Measurements from ENCODE around the gene TUBB3. TPM values are rescaled to one million over a fixed set of nuclear protein-coding genes. Genes with fewer than 3 reads are reported as not detected.
A peak's percentile ranks its signal among the peaks of the same experiment; 100 is the strongest.

Gene TUBB3
- total RNA-seq, 1 experiment from 2014 or later = 173 TPM

- Histone ChIP-seq H3K9me2 (ENCODE audit: insufficient read depth) (no peaks in the 10 kb centered on the region), H3K27ac (ENCODE audit: low read depth, low read length) (peak overlapping the region; percentile 22; the same call in 1 of the 2 replicates), H3K4me2 (ENCODE audit: low read length) (no peak overlapping the region), H3K27me3 (ENCODE audit: insufficient read depth, low read length) (no peaks in the 10 kb centered on the region), H3K9me3 (ENCODE audit: control insufficient read depth in 1 of 2, insufficient read depth in 1 of 2, low read depth in 1 of 2, low read length in 2 of 2) (peaks cover 0 to 5% of the 10 kb centered on the region in 2 experiments; a peak in 1 of 4 replicates), H2AFZ (ENCODE audit: low read depth, low read length, poor library complexity, severe bottlenecking) (no peak overlapping the region), H3K4me1 (ENCODE audit: control insufficient read depth in 1 of 2, insufficient read depth in 2 of 2, low read length in 2 of 2) (peaks cover 0 to 7% of the 10 kb centered on the region in 2 experiments; a peak in 1 of 4 replicates), H4K20me1 (ENCODE audit: insufficient read depth) (no peaks in the 10 kb centered on the region), H3K9ac (ENCODE audit: low read length) (no peak overlapping the region), H3K36me3 (ENCODE audit: control insufficient read depth in 1 of 2, insufficient read depth in 2 of 2, low read length in 2 of 2) (peaks cover 54 to 62% of the 10 kb centered on the region in 2 experiments), H3K4me3 (replicated peaks in 1 of 2; ENCODE audit: low read depth in 1 of 2, low read length in 2 of 2) (no peak overlapping the region), H3K79me2 (ENCODE audit: insufficient read depth, low read length) (peaks cover 48% of the 10 kb centered on the region)
- CTCF ChIA-PET = no interaction called here
- ATAC-seq = no peak
- POLR2A ChIA-PET = interaction anchor here (1.0 to 2.0 kb wide), 2 partner anchors 8 to 10 kb away, joined by 3 to 9 read pairs; partner anchors contain the start of gene TUBB3
- RAD21 ChIA-PET (ENCODE audit: low non-redundant PET in 1 of 2, low total read pairs in 2 of 2, uncharacterized antibody in 2 of 2, unreplicated experiment in 2 of 2) = no interaction called here
- no peak for DNase-seq (ENCODE audit: low read depth, low spot score)
- BruUV-seq (replicated peaks) = no TSS peak
- intact Hi-C loops (cut with micrococcal nuclease) = no loop called here
- TF ChIP-seq ZNF274 (IDR thresholded peaks at IDR 0.05; ENCODE audit: low read depth, low read length) = no peak
- TF ChIP-seq POLR2AphosphoS5 (IDR thresholded peaks at IDR 0.05; ENCODE audit: low read depth, low read length) = no peak
- TF ChIP-seq ZBTB33 (IDR thresholded peaks at IDR 0.05; ENCODE audit: extremely low read depth, insufficient replicate concordance, low read length) = no peak
- TF ChIP-seq SIN3A (IDR thresholded peaks at IDR 0.05; ENCODE audit: low read depth) = no peak
- no peak for TF ChIP-seq ZFX (IDR thresholded peaks at IDR 0.05)
- no peak for TF ChIP-seq CEBPB (IDR thresholded peaks at IDR 0.05; ENCODE audit: low read depth)
- TF ChIP-seq SP1 (IDR thresholded peaks at IDR 0.05; ENCODE audit: low read depth) = no peak
These were observed 8.3 kb downstream of the TUBB3 start for GRCh38 chr16:89931305-89931896.

All from HCT116 (cell line).